HEK293 (cell line): ENCODE results near the gene ARID3A.

Experiments
- CTCF ChIA-PET: fragments of 350-600 bp; formaldehyde crosslinking; extraction: SDS; loops from one replicate; lab custom pipeline; 2021; ENCODE audit warnings: antibody characterized with exemption; lab: Yijun Ruan, JAX
- POLR2A ChIA-PET: fragments of 300-600 bp; formaldehyde crosslinking; extraction: SDS; loops from one replicate; lab custom pipeline; 2020; ENCODE audit warnings: antibody characterized with exemption, inconsistent platforms; lab: Yijun Ruan, JAX
- H3K27ac ChIP-seq: fragments of 200-500 bp; sonication (Bioruptor generic); 2 replicates; pipeline ENCODE4 v1.5.1; 2014; ENCODE audit warnings: low read depth, low read length, control low read depth, inconsistent platforms; ENCODE audit errors: extremely low read depth
- H3K36me3 ChIP-seq, 2 experiments: fragments of 200-500 bp in 1 of 2; sonication (Bioruptor generic) in 1 of 2; 1 replicate in 1 of 2; 2 replicates in 1 of 2; pipeline ENCODE4 v1.5.1; 2014 to 2017; ENCODE audit warnings: inconsistent platforms in 2 of 2, low read length in 2 of 2; ENCODE audit not compliant: control insufficient read depth in 2 of 2, insufficient read depth in 1 of 2
- H3K4me1 ChIP-seq: fragments of 200-500 bp; sonication (Bioruptor generic); 2 replicates; pipeline ENCODE4 v1.5.1; 2014; ENCODE audit warnings: mild to moderate bottlenecking, low read length, inconsistent platforms; ENCODE audit not compliant: control insufficient read depth, insufficient read depth
- H3K4me3 ChIP-seq: 2 replicates; pipeline ENCODE4 v1.5.1; 2011; ENCODE audit warnings: low read depth, mild to moderate bottlenecking, control low read depth, low read length, moderate library complexity
- H3K9me3 ChIP-seq: fragments of 200-500 bp; sonication (Bioruptor generic); 2 replicates; pipeline ENCODE4 v1.5.1; 2014; ENCODE audit warnings: low read depth, low read length, inconsistent platforms; ENCODE audit not compliant: control insufficient read depth, insufficient read depth
- SP2 ChIP-seq: fragments of 450-650 bp; formaldehyde crosslinking; IDR thresholded peaks from 2 replicates; pipeline ENCODE4 v1.5.1; 2016; ENCODE audit warnings: missing biosample characterization, missing genetic modification characterization
- ZBTB21 ChIP-seq: fragments of 450-650 bp; formaldehyde crosslinking; IDR thresholded peaks from 2 replicates; pipeline ENCODE4 v1.5.1; 2017; ENCODE audit warnings: missing biosample characterization, missing genetic modification characterization
- ZBTB8A ChIP-seq: fragments of 450-650 bp; formaldehyde crosslinking; IDR thresholded peaks from 2 replicates; pipeline ENCODE4 v1.5.1; 2016; ENCODE audit warnings: missing biosample characterization, missing genetic modification characterization
- ZIC2 ChIP-seq: fragments of 450-650 bp; formaldehyde crosslinking; IDR thresholded peaks from 2 replicates; pipeline ENCODE4 v1.5.1; 2016; ENCODE audit warnings: missing biosample characterization, missing genetic modification characterization
- ZNF132 ChIP-seq: fragments of 450-650 bp; formaldehyde crosslinking; IDR thresholded peaks from 2 replicates; pipeline ENCODE4 v1.5.1; 2017; ENCODE audit warnings: missing biosample characterization, missing genetic modification characterization, borderline replicate concordance
- ZNF26 ChIP-seq: fragments of 450-650 bp; formaldehyde crosslinking; IDR thresholded peaks from 2 replicates; pipeline ENCODE4 v1.5.1; 2016; ENCODE audit warnings: missing biosample characterization, missing genetic modification characterization
- ZNF350 ChIP-seq: fragments of 450-650 bp; formaldehyde crosslinking; IDR thresholded peaks from 2 replicates; pipeline ENCODE4 v1.5.0; 2017; ENCODE audit warnings: missing biosample characterization, mild to moderate bottlenecking, missing genetic modification characterization
- ZNF366 ChIP-seq: fragments of 450-650 bp; formaldehyde crosslinking; conservative IDR thresholded peaks from 2 replicates; pipeline ENCODE4 v1.5.1; 2016; ENCODE audit warnings: missing biosample characterization, missing genetic modification characterization
- ZNF394 ChIP-seq: fragments of 450-650 bp; formaldehyde crosslinking; IDR thresholded peaks from 2 replicates; pipeline ENCODE4 v1.5.1; 2016; ENCODE audit warnings: missing biosample characterization, missing genetic modification characterization, mild to moderate bottlenecking, moderate library complexity, borderline replicate concordance
- ZNF510 ChIP-seq: fragments of 450-650 bp; formaldehyde crosslinking; IDR thresholded peaks from 2 replicates; pipeline ENCODE4 v1.5.1; 2018; ENCODE audit warnings: mild to moderate bottlenecking, missing genetic modification characterization, missing biosample characterization; ENCODE audit not compliant: insufficient replicate concordance
- ZNF513 ChIP-seq: fragments of 450-650 bp; IDR thresholded peaks from 2 replicates; pipeline ENCODE4 v1.5.1; 2018; ENCODE audit warnings: missing biosample characterization, missing genetic modification characterization
- ZNF514 ChIP-seq: fragments of 450-650 bp; formaldehyde crosslinking; IDR thresholded peaks from 2 replicates; pipeline ENCODE4 v1.5.1; 2016; ENCODE audit warnings: missing biosample characterization, missing genetic modification characterization
- ZNF529 ChIP-seq: fragments of 450-650 bp; formaldehyde crosslinking; IDR thresholded peaks from 2 replicates; pipeline ENCODE4 v1.5.1; 2017; ENCODE audit warnings: missing genetic modification characterization, missing biosample characterization; ENCODE audit not compliant: insufficient replicate concordance
- ZNF654 ChIP-seq: fragments of 450-650 bp; formaldehyde crosslinking; IDR thresholded peaks from 2 replicates; pipeline ENCODE4 v1.5.1; 2016; ENCODE audit warnings: low read depth, missing biosample characterization, missing genetic modification characterization
- TF ChIP-seq, protein P1 (sequence below): fragments of 450-650 bp; formaldehyde crosslinking; IDR thresholded peaks from 2 replicates; pipeline ENCODE4 v1.5.1; 2017; ENCODE audit warnings: missing biosample characterization, mild to moderate bottlenecking, missing genetic modification characterization, moderate library complexity
- TF ChIP-seq, protein P2 (sequence below): fragments of 450-650 bp; formaldehyde crosslinking; IDR thresholded peaks from 2 replicates; pipeline ENCODE4 v1.5.1; 2016; ENCODE audit warnings: missing biosample characterization, missing genetic modification characterization
- TF ChIP-seq, protein P3 (sequence below): fragments of 450-650 bp; formaldehyde crosslinking; IDR thresholded peaks from 2 replicates; pipeline ENCODE4 v1.5.1; 2016; ENCODE audit warnings: missing biosample characterization, missing genetic modification characterization
- TF ChIP-seq, protein P4 (sequence below): fragments of 450-650 bp; formaldehyde crosslinking; IDR thresholded peaks from 2 replicates; pipeline ENCODE4 v1.5.1; 2016; ENCODE audit warnings: missing biosample characterization, missing genetic modification characterization, borderline replicate concordance

Gene ARID3A

GRCh38 chr19:932648-933552, 7.1 kb downstream of the ARID3A start:
- H3K36me3 ChIP-seq, result peaks cover 0 to 42% of the 10 kb centered on the region in 2 experiments; a peak in 2 of 3 replicates
- no peaks in the 10 kb centered on the region for H3K4me1 ChIP-seq
- no peaks in the 10 kb centered on the region for H3K9me3 ChIP-seq
- 0 out of 2 replicates have a peak overlapping the region, but pooled peaks have one; percentile 46 for H3K27ac ChIP-seq
- H3K4me3 ChIP-seq, result no peak overlapping the region
- POLR2A ChIA-PET, result interaction anchor here (0.6 kb wide), 1 partner anchor 93 kb away, joined by 4 read pairs; no protein-coding TSS in a partner anchor
- CTCF ChIA-PET, result interaction anchor here (0.6 to 0.9 kb wide), 2 partner anchors 30 to 333 kb away, joined by 3 read pairs; no protein-coding TSS in a partner anchor
- TF ChIP-seq ZNF514 (tag by site-specific recombination), result no peak
- no peak for TF ChIP-seq ZNF529 (tag by site-specific recombination)
- TF ChIP-seq ZNF654 (tag by site-specific recombination), result no peak
- TF ChIP-seq ZIC2, result peak; percentile 94
- TF ChIP-seq ZBTB8A (tag by site-specific recombination), result peak; percentile 46; the same call in 1 of the 2 replicates
- no peak for TF ChIP-seq ZNF26 (tag by site-specific recombination)
- TF ChIP-seq, protein P1, sequence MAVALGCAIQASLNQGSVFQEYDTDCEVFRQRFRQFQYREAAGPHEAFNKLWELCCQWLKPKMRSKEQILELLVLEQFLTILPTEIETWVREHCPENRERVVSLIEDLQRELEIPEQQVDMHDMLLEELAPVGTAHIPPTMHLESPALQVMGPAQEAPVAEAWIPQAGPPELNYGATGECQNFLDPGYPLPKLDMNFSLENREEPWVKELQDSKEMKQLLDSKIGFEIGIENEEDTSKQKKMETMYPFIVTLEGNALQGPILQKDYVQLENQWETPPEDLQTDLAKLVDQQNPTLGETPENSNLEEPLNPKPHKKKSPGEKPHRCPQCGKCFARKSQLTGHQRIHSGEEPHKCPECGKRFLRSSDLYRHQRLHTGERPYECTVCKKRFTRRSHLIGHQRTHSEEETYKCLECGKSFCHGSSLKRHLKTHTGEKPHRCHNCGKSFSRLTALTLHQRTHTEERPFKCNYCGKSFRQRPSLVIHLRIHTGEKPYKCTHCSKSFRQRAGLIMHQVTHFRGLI (tag by site-specific recombination), result peak; percentile 74; the same call in 1 of the 2 replicates
- TF ChIP-seq, protein P2, sequence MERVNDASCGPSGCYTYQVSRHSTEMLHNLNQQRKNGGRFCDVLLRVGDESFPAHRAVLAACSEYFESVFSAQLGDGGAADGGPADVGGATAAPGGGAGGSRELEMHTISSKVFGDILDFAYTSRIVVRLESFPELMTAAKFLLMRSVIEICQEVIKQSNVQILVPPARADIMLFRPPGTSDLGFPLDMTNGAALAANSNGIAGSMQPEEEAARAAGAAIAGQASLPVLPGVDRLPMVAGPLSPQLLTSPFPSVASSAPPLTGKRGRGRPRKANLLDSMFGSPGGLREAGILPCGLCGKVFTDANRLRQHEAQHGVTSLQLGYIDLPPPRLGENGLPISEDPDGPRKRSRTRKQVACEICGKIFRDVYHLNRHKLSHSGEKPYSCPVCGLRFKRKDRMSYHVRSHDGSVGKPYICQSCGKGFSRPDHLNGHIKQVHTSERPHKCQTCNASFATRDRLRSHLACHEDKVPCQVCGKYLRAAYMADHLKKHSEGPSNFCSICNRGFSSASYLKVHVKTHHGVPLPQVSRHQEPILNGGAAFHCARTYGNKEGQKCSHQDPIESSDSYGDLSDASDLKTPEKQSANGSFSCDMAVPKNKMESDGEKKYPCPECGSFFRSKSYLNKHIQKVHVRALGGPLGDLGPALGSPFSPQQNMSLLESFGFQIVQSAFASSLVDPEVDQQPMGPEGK (tag by site-specific recombination), result 0 out of 2 replicates have a peak, but pooled peaks have one; percentile 27
- TF ChIP-seq ZNF366 (tag by site-specific recombination), result no peak
- no peak for TF ChIP-seq ZNF132 (tag by site-specific recombination)
- peak; percentile 10; the same call in 1 of the 2 replicates for TF ChIP-seq SP2
- TF ChIP-seq ZNF350, result no peak
- TF ChIP-seq ZBTB21, result no peak
- no peak for TF ChIP-seq ZNF513 (tag by site-specific recombination)
- TF ChIP-seq ZNF510 (tag by site-specific recombination), result no peak
- TF ChIP-seq, protein P3, sequence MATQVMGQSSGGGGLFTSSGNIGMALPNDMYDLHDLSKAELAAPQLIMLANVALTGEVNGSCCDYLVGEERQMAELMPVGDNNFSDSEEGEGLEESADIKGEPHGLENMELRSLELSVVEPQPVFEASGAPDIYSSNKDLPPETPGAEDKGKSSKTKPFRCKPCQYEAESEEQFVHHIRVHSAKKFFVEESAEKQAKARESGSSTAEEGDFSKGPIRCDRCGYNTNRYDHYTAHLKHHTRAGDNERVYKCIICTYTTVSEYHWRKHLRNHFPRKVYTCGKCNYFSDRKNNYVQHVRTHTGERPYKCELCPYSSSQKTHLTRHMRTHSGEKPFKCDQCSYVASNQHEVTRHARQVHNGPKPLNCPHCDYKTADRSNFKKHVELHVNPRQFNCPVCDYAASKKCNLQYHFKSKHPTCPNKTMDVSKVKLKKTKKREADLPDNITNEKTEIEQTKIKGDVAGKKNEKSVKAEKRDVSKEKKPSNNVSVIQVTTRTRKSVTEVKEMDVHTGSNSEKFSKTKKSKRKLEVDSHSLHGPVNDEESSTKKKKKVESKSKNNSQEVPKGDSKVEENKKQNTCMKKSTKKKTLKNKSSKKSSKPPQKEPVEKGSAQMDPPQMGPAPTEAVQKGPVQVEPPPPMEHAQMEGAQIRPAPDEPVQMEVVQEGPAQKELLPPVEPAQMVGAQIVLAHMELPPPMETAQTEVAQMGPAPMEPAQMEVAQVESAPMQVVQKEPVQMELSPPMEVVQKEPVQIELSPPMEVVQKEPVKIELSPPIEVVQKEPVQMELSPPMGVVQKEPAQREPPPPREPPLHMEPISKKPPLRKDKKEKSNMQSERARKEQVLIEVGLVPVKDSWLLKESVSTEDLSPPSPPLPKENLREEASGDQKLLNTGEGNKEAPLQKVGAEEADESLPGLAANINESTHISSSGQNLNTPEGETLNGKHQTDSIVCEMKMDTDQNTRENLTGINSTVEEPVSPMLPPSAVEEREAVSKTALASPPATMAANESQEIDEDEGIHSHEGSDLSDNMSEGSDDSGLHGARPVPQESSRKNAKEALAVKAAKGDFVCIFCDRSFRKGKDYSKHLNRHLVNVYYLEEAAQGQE, result no peak
- TF ChIP-seq, protein P4, sequence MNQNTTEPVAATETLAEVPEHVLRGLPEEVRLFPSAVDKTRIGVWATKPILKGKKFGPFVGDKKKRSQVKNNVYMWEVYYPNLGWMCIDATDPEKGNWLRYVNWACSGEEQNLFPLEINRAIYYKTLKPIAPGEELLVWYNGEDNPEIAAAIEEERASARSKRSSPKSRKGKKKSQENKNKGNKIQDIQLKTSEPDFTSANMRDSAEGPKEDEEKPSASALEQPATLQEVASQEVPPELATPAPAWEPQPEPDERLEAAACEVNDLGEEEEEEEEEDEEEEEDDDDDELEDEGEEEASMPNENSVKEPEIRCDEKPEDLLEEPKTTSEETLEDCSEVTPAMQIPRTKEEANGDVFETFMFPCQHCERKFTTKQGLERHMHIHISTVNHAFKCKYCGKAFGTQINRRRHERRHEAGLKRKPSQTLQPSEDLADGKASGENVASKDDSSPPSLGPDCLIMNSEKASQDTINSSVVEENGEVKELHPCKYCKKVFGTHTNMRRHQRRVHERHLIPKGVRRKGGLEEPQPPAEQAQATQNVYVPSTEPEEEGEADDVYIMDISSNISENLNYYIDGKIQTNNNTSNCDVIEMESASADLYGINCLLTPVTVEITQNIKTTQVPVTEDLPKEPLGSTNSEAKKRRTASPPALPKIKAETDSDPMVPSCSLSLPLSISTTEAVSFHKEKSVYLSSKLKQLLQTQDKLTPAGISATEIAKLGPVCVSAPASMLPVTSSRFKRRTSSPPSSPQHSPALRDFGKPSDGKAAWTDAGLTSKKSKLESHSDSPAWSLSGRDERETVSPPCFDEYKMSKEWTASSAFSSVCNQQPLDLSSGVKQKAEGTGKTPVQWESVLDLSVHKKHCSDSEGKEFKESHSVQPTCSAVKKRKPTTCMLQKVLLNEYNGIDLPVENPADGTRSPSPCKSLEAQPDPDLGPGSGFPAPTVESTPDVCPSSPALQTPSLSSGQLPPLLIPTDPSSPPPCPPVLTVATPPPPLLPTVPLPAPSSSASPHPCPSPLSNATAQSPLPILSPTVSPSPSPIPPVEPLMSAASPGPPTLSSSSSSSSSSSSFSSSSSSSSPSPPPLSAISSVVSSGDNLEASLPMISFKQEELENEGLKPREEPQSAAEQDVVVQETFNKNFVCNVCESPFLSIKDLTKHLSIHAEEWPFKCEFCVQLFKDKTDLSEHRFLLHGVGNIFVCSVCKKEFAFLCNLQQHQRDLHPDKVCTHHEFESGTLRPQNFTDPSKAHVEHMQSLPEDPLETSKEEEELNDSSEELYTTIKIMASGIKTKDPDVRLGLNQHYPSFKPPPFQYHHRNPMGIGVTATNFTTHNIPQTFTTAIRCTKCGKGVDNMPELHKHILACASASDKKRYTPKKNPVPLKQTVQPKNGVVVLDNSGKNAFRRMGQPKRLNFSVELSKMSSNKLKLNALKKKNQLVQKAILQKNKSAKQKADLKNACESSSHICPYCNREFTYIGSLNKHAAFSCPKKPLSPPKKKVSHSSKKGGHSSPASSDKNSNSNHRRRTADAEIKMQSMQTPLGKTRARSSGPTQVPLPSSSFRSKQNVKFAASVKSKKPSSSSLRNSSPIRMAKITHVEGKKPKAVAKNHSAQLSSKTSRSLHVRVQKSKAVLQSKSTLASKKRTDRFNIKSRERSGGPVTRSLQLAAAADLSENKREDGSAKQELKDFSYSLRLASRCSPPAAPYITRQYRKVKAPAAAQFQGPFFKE, result no peak
- TF ChIP-seq ZNF394 (tag by site-specific recombination), result peak; percentile 36; the same call in 1 of the 2 replicates
